ENCODE data around the gene MVD.

The MVD gene

DNA sequence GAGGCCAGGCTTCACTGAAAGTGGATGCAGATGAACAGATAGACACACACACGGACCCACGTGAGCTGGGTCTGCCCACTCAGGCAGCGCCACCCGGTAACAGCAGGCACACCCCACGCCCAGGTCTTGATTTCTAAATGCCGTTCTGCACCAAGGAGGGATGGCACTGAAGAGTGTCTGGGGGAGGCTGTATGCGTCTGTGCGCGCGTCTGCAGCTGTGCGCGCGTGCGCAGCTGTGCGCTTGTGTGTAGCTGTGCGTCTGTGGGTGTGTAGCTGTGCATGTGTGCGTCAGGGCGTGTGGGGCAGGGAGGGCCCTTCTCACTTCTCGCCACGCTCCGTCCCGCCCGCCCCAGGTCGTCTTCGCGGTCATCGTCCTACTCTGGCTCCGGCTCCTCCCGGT is 40.0 kb downstream of the MVD start:
- POLR2A ChIA-PET, result no interaction called here
- no peak for DNase-seq (ENCODE audit: low read depth, low spot score)
- TF ChIP-seq, protein P1, sequence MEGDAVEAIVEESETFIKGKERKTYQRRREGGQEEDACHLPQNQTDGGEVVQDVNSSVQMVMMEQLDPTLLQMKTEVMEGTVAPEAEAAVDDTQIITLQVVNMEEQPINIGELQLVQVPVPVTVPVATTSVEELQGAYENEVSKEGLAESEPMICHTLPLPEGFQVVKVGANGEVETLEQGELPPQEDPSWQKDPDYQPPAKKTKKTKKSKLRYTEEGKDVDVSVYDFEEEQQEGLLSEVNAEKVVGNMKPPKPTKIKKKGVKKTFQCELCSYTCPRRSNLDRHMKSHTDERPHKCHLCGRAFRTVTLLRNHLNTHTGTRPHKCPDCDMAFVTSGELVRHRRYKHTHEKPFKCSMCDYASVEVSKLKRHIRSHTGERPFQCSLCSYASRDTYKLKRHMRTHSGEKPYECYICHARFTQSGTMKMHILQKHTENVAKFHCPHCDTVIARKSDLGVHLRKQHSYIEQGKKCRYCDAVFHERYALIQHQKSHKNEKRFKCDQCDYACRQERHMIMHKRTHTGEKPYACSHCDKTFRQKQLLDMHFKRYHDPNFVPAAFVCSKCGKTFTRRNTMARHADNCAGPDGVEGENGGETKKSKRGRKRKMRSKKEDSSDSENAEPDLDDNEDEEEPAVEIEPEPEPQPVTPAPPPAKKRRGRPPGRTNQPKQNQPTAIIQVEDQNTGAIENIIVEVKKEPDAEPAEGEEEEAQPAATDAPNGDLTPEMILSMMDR (IDR thresholded peaks at IDR 0.05; ENCODE audit: insufficient read depth, low read length, missing control alignments), result no peak
- CTCF ChIA-PET, result no interaction called here
- no peak overlapping the region for H3K4me3 ChIP-seq (ENCODE audit: low read depth, low read length)

DNA sequence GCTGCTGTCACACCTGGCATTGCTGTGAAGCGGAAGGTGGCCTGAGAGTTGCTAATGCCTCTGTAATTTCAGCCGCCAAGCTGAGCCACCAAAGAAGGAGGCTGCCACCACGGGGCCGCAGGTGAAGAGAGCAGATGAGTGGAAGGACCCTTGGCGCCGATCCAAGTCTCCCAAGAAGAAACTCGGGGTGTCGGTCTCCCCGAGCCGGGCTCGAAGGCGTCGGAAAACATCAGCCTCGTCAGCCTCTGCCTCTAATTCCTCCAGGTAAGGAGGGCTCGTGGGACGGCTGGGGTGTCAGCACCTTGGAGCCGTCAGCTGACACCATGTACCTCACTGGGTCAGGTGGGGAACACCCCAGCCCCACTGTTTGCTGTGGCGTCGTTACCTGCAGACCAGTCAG is 40.8 kb downstream of the MVD start:
- CTCF ChIA-PET, result no interaction called here
- POLR2A ChIA-PET, result no interaction called here
- no peak overlapping the region for H3K4me3 ChIP-seq (ENCODE audit: low read depth, low read length)
- DNase-seq (ENCODE audit: low read depth, low spot score), result no peak
- TF ChIP-seq, protein P1 (IDR thresholded peaks at IDR 0.05; ENCODE audit: insufficient read depth, low read length, missing control alignments), result no peak

DNA sequence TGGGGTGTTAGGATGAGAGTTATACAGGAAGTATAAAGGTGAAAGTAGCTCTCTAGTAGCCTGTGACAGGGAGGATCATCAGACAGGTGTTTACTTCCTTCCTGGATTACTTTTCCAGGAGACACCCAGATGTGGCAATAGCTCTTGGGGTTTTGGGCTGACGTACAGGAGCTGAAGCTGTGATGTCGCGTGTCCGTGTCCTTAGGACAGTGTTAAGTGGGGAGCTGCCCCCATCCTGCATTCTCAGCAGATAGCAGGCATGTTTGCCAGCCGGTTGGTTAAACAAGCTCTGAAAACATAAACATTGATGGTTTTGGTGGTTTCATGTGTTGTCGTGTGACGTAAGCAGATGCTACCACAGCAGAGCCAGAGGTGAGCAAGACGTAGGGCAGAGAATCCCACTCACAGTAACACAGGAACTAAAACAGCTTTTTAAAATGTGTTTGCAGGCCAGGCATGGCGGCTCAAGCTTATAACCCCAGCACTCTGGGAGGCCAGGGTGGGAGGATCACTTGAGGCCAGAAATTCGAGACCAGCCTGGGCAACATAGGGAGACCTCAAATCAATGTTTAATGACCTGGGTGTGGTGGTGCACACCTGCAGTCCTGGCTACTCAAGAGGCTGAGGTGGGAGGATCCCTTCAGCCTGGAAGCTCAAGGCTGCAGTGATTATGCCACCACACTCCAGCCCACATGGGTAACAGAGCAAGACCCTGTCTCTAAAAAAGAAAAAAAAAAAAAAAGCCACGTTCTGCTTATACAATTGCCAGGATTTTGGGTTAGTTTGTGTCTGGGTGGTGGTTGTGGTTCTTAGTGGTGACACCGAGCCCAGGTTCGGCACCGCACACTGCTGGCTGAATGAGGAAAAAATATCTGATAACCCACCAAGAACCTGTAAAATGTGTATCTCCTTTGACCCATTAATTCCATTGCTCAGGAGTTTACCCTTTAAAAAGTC is 42.8 kb downstream of the MVD start:
- CTCF ChIA-PET, result interaction anchor here (1.1 to 1.6 kb wide), 3 partner anchors 9 to 13 kb away, joined by 3 to 6 read pairs (median 5); no protein-coding TSS in a partner anchor
- H3K4me3 ChIP-seq (ENCODE audit: low read depth, low read length), result no peak overlapping the region
- DNase-seq (ENCODE audit: low read depth, low spot score), result no peak
- POLR2A ChIA-PET, result no interaction called here
- TF ChIP-seq, protein P1 (IDR thresholded peaks at IDR 0.05; ENCODE audit: insufficient read depth, low read length, missing control alignments), result no peak

DNA sequence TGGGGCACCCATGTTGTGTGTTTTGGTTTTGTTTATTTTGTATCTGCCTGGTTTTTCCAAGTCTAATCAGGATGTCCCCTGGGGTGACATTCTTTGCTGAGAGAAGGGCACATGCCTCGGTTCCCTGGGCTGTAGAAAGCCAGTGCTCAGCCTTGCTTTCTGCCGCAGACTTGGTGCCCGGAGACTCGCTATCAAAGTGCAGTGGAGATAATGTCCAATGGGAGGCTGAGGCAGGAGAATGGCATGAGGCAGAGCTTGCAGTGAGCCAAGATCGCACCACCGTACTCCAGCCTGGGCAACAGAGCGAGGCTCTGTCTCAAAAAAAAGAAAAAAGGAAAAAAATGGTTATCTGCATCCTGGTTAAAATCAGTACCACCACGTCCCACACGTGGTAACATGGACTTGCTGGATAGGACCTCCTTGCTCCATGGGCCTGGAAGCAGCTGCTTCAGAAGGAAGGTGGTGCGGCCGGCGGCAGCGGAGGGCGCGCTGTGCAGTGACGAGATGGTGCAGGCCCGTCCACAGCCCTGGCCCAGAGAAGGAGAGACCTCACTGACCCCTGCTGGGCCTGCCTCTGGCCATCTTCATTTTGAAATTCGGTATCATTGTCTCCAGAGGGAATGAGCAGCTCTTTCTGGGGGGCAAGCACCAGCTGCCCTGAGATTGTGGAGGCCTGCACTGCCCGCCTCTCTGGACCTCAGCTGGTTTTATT is 43.8 kb downstream of the MVD start:
- ChIA-PET CTCF (interaction anchor here (1.3 to 1.6 kb wide), 3 partner anchors 9 to 119 kb away, joined by 3 to 6 read pairs (median 5); no protein-coding TSS in a partner anchor), POLR2A (interaction anchor here (0.6 kb wide), 2 partner anchors 104 to 1206 kb away, joined by 3 read pairs; no protein-coding TSS in a partner anchor)
- TF ChIP-seq, protein P1 (IDR thresholded peaks at IDR 0.05; ENCODE audit: insufficient read depth, low read length, missing control alignments), result no peak
- DNase-seq (ENCODE audit: low read depth, low spot score), result no peak
- no peak overlapping the region for H3K4me3 ChIP-seq (ENCODE audit: low read depth, low read length)

DNA sequence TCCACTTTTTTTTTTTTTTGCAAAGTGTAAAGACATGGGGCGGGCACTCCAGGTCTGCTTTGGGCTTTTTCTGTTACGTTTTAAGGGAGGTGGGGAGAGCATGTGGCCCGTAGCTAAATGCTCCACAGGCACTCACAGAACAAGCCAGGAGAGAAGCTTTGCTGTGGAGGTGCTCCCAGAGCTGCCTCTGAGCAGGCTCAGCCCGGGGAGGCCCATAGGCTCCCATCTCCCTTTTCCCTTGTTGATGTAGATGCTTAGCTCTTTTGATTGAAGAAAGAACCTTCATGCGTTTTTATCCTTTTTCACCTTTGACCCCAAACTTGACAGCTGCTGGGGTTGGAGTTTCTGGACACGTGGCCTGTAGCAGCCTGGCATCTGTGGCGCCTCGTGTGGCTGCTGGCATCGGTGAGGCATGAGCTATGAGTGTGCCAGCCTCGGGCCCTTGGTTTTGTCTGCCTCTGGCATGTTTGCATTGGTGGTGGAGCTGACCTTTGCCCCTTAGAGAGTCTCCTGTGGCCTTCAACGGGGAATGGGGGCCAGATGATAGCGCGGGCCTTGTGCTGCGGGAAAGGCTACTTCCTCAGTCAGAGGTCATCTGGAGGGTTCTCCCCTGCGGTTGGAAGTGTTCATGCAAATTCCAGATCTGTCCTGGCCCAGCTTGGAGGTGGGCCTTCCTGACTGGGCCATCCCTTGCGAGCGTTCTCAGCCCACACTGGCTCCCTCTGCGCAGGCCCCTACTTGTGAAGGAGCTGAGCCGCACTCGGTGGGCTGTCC is 44.5 kb downstream of the MVD start:
- ChIA-PET CTCF (interaction anchor here (0.9 to 1.5 kb wide), 3 partner anchors 8 to 119 kb away, joined by 3 to 6 read pairs (median 3); no protein-coding TSS in a partner anchor), POLR2A (no interaction called here)
- TF ChIP-seq, protein P1 (IDR thresholded peaks at IDR 0.05; ENCODE audit: insufficient read depth, low read length, missing control alignments), result no peak
- no peak overlapping the region for H3K4me3 ChIP-seq (ENCODE audit: low read depth, low read length)
- no peak for DNase-seq (ENCODE audit: low read depth, low spot score)
